HepG2 (cell line): Measurements from ENCODE around the gene NCR3LG1. TPM values are rescaled to one million over a fixed set of nuclear protein-coding genes. Genes with fewer than 3 reads are reported as not detected.

Experiments used
- polyA plus RNA-seq, 8 experiments: library from polyadenylated mRNA; depleted of rRNA in 3 of 8; stranded (reverse) in 7 of 8; unstranded in 1 of 8; fragments of >200 nt; fragmentation: Illumina TruSeq in 4 of 8; extraction: Trizol in 4 of 8; gene quantifications; 2 replicates each; pipeline versions ENCODE4 v1.2.1 to v1.2.3, GENCODE V29; 2011 to 2016; ENCODE audit warnings: low read depth in 4 of 8, missing spikeins in 1 of 8, mixed read lengths in 1 of 8; ENCODE audit not compliant: insufficient read depth in 1 of 8
- total RNA-seq, 5 experiments: library from RNA; depleted of rRNA; stranded (reverse); fragments of >200 nt; fragmentation: Illumina TruSeq; extraction: Trizol; gene quantifications; 2 replicates each; pipeline ENCODE4 v1.2.3, GENCODE V29; 2016; ENCODE audit warnings: low read depth in 1 of 5

Gene NCR3LG1
- total and polyA plus RNA-seq, 2 of the 13 experiments (the other 11 are each of a cell fraction or from before 2014, with no cell fraction given), result 16.1 to 25.1 TPM

Other genes with a start within 250 kb of the NCR3LG1 start
- gene PIK3C2A, start 143.8 kb upstream of the NCR3LG1 start, total RNA-seq (2016; rRNA removed; fragmentation: Illumina TruSeq; extraction: Trizol), result 49.9 and 117 TPM in 2 replicates
- gene PIK3C2A, start 143.8 kb upstream of the NCR3LG1 start, polyA plus RNA-seq (2011; rRNA removed), result 21.0 and 27.5 TPM in 2 replicates
- gene NUCB2, start 75.1 kb upstream of the NCR3LG1 start, total RNA-seq (2016; rRNA removed; fragmentation: Illumina TruSeq; extraction: Trizol), result 51.7 and 82.4 TPM in 2 replicates
- 28.1 and 54.2 TPM in 2 replicates for gene NUCB2, start 75.1 kb upstream of the NCR3LG1 start, polyA plus RNA-seq (2011; rRNA removed)
- gene KCNJ11, start 36.9 kb downstream of the NCR3LG1 start, total RNA-seq (2016; rRNA removed; fragmentation: Illumina TruSeq; extraction: Trizol), result 0.81 and 1.6 TPM in 2 replicates
- gene KCNJ11, start 36.9 kb downstream of the NCR3LG1 start, polyA plus RNA-seq (2011; rRNA removed), result 0.38 and 0.52 TPM in 2 replicates
- gene ABCC8, start 125.0 kb downstream of the NCR3LG1 start, total RNA-seq (2016; rRNA removed; fragmentation: Illumina TruSeq; extraction: Trizol), result not detected in 2 replicates
- not detected in 2 replicates for gene ABCC8, start 125.0 kb downstream of the NCR3LG1 start, polyA plus RNA-seq (2011; rRNA removed)
- gene USH1C, start 192.6 kb downstream of the NCR3LG1 start, total RNA-seq (2016; rRNA removed; fragmentation: Illumina TruSeq; extraction: Trizol), result not detected in 2 replicates
- gene USH1C, start 192.6 kb downstream of the NCR3LG1 start, polyA plus RNA-seq (2011; rRNA removed), result not detected in 2 replicates
- not detected in 2 replicates for gene OTOG, start 195.5 kb downstream of the NCR3LG1 start, total RNA-seq (2016; rRNA removed; fragmentation: Illumina TruSeq; extraction: Trizol)
- gene OTOG, start 195.5 kb downstream of the NCR3LG1 start, polyA plus RNA-seq (2011; rRNA removed), result not detected in 2 replicates